Mucosa of rectum (tissue), 2 donors: ENCODE measurements around the gene JOSD2.
A peak's percentile ranks its signal among the peaks of the same experiment; 100 is the strongest.

ENCODE experiments used
- H3K27ac ChIP-seq, 2 donors: one replicate each; pipeline ENCODE4 v1.7.0; 2013; ENCODE audit warnings: inconsistent platforms in 2 of 2, low read depth in 2 of 2, low read length in 2 of 2
- H3K27me3 ChIP-seq, 2 donors: one replicate each; pipeline ENCODE4 v1.7.0; 2013; ENCODE audit warnings: low read length in 2 of 2; ENCODE audit not compliant: control insufficient read depth in 2 of 2, insufficient read depth in 2 of 2
- H3K36me3 ChIP-seq, 2 donors: one replicate each; pipeline ENCODE4 v1.7.0; 2013; ENCODE audit warnings: low read length in 2 of 2; ENCODE audit not compliant: control insufficient read depth in 2 of 2, insufficient read depth in 2 of 2
- H3K4me1 ChIP-seq, 2 donors: one replicate each; pipeline ENCODE4 v1.7.0; 2013; ENCODE audit warnings: low read length in 2 of 2, mild to moderate bottlenecking in 1 of 2; ENCODE audit not compliant: control insufficient read depth in 2 of 2, insufficient read depth in 2 of 2
- H3K4me3 ChIP-seq, 2 donors: one replicate each; pipeline ENCODE4 v1.7.0; 2013; ENCODE audit warnings: low read length in 2 of 2
- H3K9ac ChIP-seq, 2 donors: one replicate each; pipeline ENCODE4 v1.7.0; 2013; ENCODE audit warnings: low read length in 2 of 2, low read depth in 1 of 2, mild to moderate bottlenecking in 1 of 2
- H3K9me3 ChIP-seq, 2 donors: one replicate each; pipeline ENCODE4 v1.7.0; 2013; ENCODE audit warnings: low read length in 2 of 2; ENCODE audit not compliant: control insufficient read depth in 2 of 2
- donor health status: healthy.
- donor health status: Normal muscosa, but diverticular disease.

JOSD2 gene, protein sequence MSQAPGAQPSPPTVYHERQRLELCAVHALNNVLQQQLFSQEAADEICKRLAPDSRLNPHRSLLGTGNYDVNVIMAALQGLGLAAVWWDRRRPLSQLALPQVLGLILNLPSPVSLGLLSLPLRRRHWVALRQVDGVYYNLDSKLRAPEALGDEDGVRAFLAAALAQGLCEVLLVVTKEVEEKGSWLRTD

GRCh38 chr19:50511069-50511822 is at the start of gene JOSD2:
TSS of gene JOSD2 (minus strand) at chr19:50511191. CDS start at chr19:50510431, 760 bp downstream.
- peak within 1 kb of the TSS; percentile 70 to 81 for H3K27ac ChIP-seq
- H3K9ac ChIP-seq, result peak within 1 kb of the TSS; percentile 72 to 82
- H3K36me3 ChIP-seq, result peaks cover 0 to 2% of the 10 kb centered on the region in 2 donors
- peak within 1 kb of the TSS; percentile 90 for H3K4me3 ChIP-seq
- H3K27me3 ChIP-seq, result peaks cover 0 to 3% of the 10 kb centered on the region in 2 donors
- H3K4me1 ChIP-seq, result peaks cover 5 to 9% of the 10 kb centered on the region in 2 donors
- no peaks in the 10 kb centered on the region for H3K9me3 ChIP-seq

- Histone ChIP-seq H3K4me1 (peaks cover 0 to 3% of the 10 kb centered on the region in 2 donors), H3K27me3 (peaks cover 19 to 25% of the 10 kb centered on the region in 2 donors), H3K27ac (no peak overlapping the region), H3K36me3 (no peaks in the 10 kb centered on the region), H3K4me3 (no peak overlapping the region), H3K9ac (no peak overlapping the region), H3K9me3 (no peaks in the 10 kb centered on the region)
These were observed 48.6 kb upstream of the JOSD2 start for GRCh38 chr19:50559636-50560035.

GRCh38 chr19:50558449-50558848 is 47.5 kb upstream of the JOSD2 start:
- H3K4me1 ChIP-seq, result peaks cover 0 to 3% of the 10 kb centered on the region in 2 donors
- H3K4me3 ChIP-seq, result no peak overlapping the region
- no peak overlapping the region for H3K9ac ChIP-seq
- H3K27me3 ChIP-seq, result peaks cover 20% of the 10 kb centered on the region in 2 donors
- H3K27ac ChIP-seq, result no peak overlapping the region
- no peaks in the 10 kb centered on the region for H3K36me3 ChIP-seq
- no peaks in the 10 kb centered on the region for H3K9me3 ChIP-seq

GRCh38 chr19:50558039-50558438 is 47.0 kb upstream of the JOSD2 start:
- H3K27me3 ChIP-seq, result peaks cover 19 to 20% of the 10 kb centered on the region in 2 donors
- H3K4me3 ChIP-seq, result no peak overlapping the region
- no peaks in the 10 kb centered on the region for H3K36me3 ChIP-seq

DNA sequence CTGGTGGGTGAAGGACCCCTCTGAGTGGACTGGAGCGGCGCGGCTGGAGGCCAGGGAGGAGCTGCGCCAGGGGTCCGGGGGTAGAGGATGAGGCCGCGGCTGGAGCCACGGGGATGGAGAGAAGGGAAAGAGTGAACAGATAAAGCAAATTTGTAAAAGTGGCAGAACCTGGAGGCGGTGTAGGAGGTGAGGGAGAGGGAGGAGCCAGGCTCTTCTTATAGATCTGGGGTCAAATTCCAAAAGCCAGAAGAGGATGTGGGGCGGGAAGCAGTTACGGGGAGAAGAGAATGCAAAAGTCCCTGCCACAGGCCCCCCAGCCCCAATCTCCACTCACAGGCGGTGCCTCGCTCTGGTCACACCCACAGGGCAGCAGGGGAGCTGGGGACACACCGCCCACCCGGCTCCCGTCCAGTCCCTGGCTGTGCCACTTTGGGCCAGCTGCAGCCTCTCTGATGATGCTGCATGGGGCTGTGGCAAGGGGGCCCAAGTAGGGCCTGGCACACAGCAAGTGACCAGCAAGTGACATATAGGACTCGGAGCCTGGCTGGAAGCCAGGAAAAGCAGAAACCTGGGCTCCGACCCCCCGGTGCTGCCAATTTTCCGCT is 46.1 kb upstream of the JOSD2 start:
- Histone ChIP-seq H3K27me3 (peaks cover 18 to 25% of the 10 kb centered on the region in 2 donors), H3K9ac (no peak overlapping the region), H3K4me1 (peaks cover 0 to 3% of the 10 kb centered on the region in 2 donors), H3K27ac (no peak overlapping the region), H3K9me3 (no peaks in the 10 kb centered on the region), H3K36me3 (no peaks in the 10 kb centered on the region), H3K4me3 (no peak overlapping the region)

More at GRCh38 chr19:50558039-50558438, 47.0 kb upstream of the JOSD2 start:
- Histone ChIP-seq H3K9me3 (no peaks in the 10 kb centered on the region), H3K27ac (no peak overlapping the region), H3K9ac (no peak overlapping the region), H3K4me1 (peaks cover 0 to 3% of the 10 kb centered on the region in 2 donors)

DNA sequence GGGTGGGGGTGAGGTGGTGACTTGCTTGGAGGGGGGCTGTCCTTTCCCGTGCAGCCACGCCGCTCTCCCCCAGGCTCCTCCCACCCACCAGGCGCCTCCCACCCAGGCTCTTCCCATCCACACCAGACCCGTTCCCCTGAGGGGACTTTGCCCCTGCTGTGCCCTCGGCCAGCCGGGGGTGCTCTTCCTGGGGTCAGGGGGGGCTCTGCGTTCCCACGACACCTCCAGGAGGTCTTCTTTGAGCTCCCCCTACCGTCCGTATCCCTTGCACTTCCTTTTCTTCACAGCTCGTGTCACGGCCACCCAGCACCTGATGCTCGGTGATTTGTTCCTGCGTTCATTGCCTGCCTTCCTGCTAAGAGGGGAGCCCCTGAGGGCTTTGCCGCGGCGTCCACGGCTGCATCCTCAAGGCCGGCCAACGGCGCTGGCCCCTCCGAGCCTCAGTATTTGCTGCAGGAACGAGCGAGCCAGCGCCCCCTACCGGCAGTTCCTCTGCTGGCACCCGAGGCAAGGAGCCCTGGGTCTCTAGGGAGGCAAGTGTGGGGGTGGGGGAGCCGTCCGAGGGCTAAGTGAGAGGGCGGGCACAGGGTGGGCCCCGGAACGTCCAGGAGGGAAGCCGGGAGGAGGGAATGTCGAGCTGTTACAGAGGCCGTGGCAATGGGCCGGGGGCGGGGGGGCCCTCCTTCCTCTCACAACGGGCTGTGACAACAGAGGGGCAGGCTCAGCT is 45.5 kb upstream of the JOSD2 start:
- peaks cover 0 to 3% of the 10 kb centered on the region in 2 donors for H3K4me1 ChIP-seq
- H3K27ac ChIP-seq, result no peak overlapping the region
- no peak overlapping the region for H3K9ac ChIP-seq
- H3K9me3 ChIP-seq, result no peaks in the 10 kb centered on the region
- peaks cover 20 to 28% of the 10 kb centered on the region in 2 donors for H3K27me3 ChIP-seq
- peak overlapping the region; percentile 48 to 52 for H3K4me3 ChIP-seq
- H3K36me3 ChIP-seq, result no peaks in the 10 kb centered on the region

DNA sequence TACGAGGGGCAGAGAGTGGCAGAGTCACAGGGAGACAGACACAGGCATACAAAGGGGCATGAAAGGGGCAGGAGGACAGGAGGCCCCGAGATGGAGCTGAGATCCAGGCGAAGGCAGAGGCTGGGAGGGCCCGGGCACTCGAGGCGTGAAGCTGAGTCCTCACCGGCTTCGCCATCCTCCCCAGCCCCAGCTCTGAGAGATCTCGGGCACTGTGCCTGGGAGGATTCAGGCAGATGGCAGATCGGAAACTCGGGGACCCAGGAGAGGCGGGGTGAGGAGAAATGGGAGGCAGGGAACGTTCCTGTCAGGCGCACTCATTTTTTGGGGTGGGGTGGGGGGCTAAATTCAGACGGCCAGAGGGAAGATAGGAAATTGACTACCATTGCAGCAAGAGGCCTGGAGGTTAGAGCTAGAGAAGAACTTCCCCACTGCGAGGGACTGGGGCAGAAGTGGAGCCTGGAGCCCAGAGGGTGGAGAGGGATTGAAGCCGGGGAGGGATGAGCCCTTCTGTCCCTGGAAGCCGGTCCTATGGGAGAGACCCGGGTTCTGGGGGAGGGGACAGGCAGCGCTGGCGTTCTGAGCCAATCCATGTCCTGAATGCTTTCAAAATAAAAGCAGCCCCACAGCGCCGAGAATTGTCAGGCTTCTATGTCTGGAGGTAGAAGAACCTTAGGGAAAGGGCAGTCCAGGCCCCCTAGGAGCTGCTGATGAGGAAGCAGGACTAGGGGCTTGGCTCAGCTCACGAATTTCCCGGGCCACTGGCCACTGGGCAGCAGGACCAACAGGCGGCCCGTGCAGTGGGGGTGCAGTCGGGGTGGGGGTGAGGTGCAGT is 44.7 kb upstream of the JOSD2 start:
- Histone ChIP-seq H3K9ac (no peak overlapping the region), H3K9me3 (no peaks in the 10 kb centered on the region), H3K4me3 (no peak overlapping the region), H3K27ac (no peak overlapping the region), H3K27me3 (peaks cover 20 to 29% of the 10 kb centered on the region in 2 donors), H3K36me3 (no peaks in the 10 kb centered on the region), H3K4me1 (peaks cover 0 to 3% of the 10 kb centered on the region in 2 donors)

GRCh38 chr19:50555033-50555432 is 44.0 kb upstream of the JOSD2 start:
- Histone ChIP-seq H3K36me3 (no peaks in the 10 kb centered on the region), H3K27me3 (peaks cover 20 to 29% of the 10 kb centered on the region in 2 donors), H3K9ac (no peak overlapping the region), H3K9me3 (no peaks in the 10 kb centered on the region), H3K4me3 (no peak overlapping the region), H3K4me1 (peaks cover 0 to 3% of the 10 kb centered on the region in 2 donors), H3K27ac (no peak overlapping the region)

DNA sequence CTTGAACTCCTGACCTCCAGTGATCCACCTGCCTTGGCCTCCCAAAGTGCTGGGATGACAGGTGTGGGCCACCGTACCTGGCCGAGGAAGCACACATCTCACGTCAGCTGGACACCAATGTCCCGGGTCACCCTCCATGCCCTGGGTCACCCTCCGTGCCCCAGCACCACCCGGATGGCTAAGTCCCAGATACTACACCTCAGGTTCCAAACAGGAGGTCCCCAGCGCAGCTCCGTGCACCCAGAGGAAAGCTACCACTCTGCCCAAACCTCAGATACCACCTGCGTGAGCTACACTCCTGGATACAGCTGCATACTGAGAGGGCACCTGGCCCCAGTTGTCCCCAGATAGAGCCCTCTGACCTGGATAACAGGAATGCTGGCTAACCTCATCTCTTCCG is 43.2 kb upstream of the JOSD2 start:
- Histone ChIP-seq H3K36me3 (no peaks in the 10 kb centered on the region), H3K27ac (no peak overlapping the region), H3K9ac (no peak overlapping the region), H3K27me3 (peaks cover 20 to 29% of the 10 kb centered on the region in 2 donors), H3K4me1 (peaks cover 0 to 3% of the 10 kb centered on the region in 2 donors), H3K4me3 (no peak overlapping the region), H3K9me3 (no peaks in the 10 kb centered on the region)
